HepG2 (cell line): ENCODE data around the gene TEAD1.

Experiments used
- CREB1 ChIP-seq, 2 experiments: fragments of 450-650 bp in 1 of 2; IDR thresholded peaks; 2 replicates each; pipeline ENCODE4 v1.6.1; 2016 to 2017; ENCODE audit warnings: control low read depth in 1 of 2, mild to moderate bottlenecking in 1 of 2, missing compliant biosample characterization in 1 of 2, missing genetic modification characterization in 1 of 2
- DMAP1 ChIP-seq: IDR thresholded peaks from 2 replicates; pipeline ENCODE4 v1.6.1; 2016
- EP300 ChIP-seq, 3 experiments: sonication (generic) in 1 of 3; formaldehyde crosslinking in 1 of 3; IDR thresholded peaks; 2 replicates each; pipeline versions ENCODE4 v1.5.1 to v1.6.1; 2011 to 2020; ENCODE audit warnings: low read depth in 2 of 3, low read length in 2 of 3, borderline replicate concordance in 1 of 3, improper control_type of control experiment in 1 of 3, mild to moderate bottlenecking in 1 of 3, missing genetic modification reagents in 1 of 3, moderate library complexity in 1 of 3
- EZH2 ChIP-seq: conservative IDR thresholded peaks from 2 replicates; pipeline ENCODE4 v1.6.1; 2012; ENCODE audit warnings: mild to moderate bottlenecking, low read depth, low read length, moderate library complexity
- HNF1B ChIP-seq: sonication (generic); formaldehyde crosslinking; IDR thresholded peaks from 2 replicates; pipeline ENCODE4 v1.5.1; 2020; ENCODE audit warnings: mild to moderate bottlenecking, moderate library complexity, missing genetic modification reagents
- IRF1 ChIP-seq: sonication (generic); formaldehyde crosslinking; IDR thresholded peaks from 2 replicates; pipeline ENCODE4 v1.4.0; 2020; ENCODE audit warnings: low read depth, mild to moderate bottlenecking, missing genetic modification reagents
- NFRKB ChIP-seq: fragments of 450-650 bp; IDR thresholded peaks from 2 replicates; pipeline ENCODE4 v1.6.1; 2017
- PHF8 ChIP-seq: sonication (generic); formaldehyde crosslinking; IDR thresholded peaks from 2 replicates; pipeline ENCODE4 v1.5.0; 2020; ENCODE audit warnings: missing genetic modification reagents
- SRF ChIP-seq: IDR thresholded peaks from 2 replicates; pipeline ENCODE4 v1.6.1; 2011; ENCODE audit warnings: mild to moderate bottlenecking, low read depth, low read length, moderate library complexity
- ZNF274 ChIP-seq: sonication (generic); formaldehyde crosslinking; IDR thresholded peaks from 2 replicates; pipeline ENCODE4 v1.5.1; 2020; ENCODE audit warnings: mild to moderate bottlenecking, missing genetic modification reagents

- TF ChIP-seq PHF8 (no peak), EZH2 (no peak), CREB1 (IDR thresholded peaks at IDR 0.05) (no peak), CREB1 (CRISPR knock-in tag; IDR thresholded peaks at IDR 0.05) (no peak), HNF1B (CRISPR knock-in tag) (no peak), DMAP1 (CRISPR knock-in tag) (no peak), NFRKB (no peak), SRF (no peak), IRF1 (no peak), EP300 (IDR thresholded peaks at IDR 0.05; ENCODE audit: low read depth in 2 of 2, low read length in 2 of 2) (no peak), EP300 (CRISPR knock-in tag; IDR thresholded peaks at IDR 0.05; ENCODE audit: borderline replicate concordance) (no peak), ZNF274 (no peak)
These were observed 312.1 kb downstream of the TEAD1 start for GRCh38 chr11:12986194-12986898.
